SK-N-SH treated with all-trans-retinoic acid at 6 μM for 48 hours (cell line): Measurements from ENCODE around the gene FNIP2.

Experiments used
- ATAC-seq: fragments of 200-7000 bp; cut with Tn5 transposase; 3 replicates; pipeline ENCODE4 v1.9.1; 2020; ENCODE audit warnings: mild to moderate bottlenecking, moderate library complexity
- ARNTL ChIP-seq: fragments of 450-650 bp; formaldehyde crosslinking; IDR thresholded peaks from 2 replicates; pipeline ENCODE4 v1.5.0; 2020; ENCODE audit warnings: low read depth, mild to moderate bottlenecking, moderate library complexity, borderline replicate concordance
- CREB5 ChIP-seq: fragments of 250-450 bp; sonication (Bioruptor Pico); IDR thresholded peaks from 2 replicates; pipeline ENCODE4 v1.5.1; 2020; ENCODE audit warnings: low read depth, mild to moderate bottlenecking, moderate library complexity
- CSDC2 ChIP-seq: fragments of 250-450 bp; sonication (Bioruptor Pico); IDR thresholded peaks from 2 replicates; pipeline ENCODE4 v1.5.0; 2020; ENCODE audit warnings: mild to moderate bottlenecking, moderate library complexity
- CSRNP3 ChIP-seq: fragments of 250-450 bp; sonication (Bioruptor Pico); IDR thresholded peaks from 2 replicates; pipeline ENCODE4 v1.5.1; 2021; ENCODE audit warnings: mild to moderate bottlenecking, moderate library complexity
- ESRRG ChIP-seq: fragments of 250-450 bp; sonication (Bioruptor Pico); IDR thresholded peaks from 2 replicates; pipeline ENCODE4 v1.6.1; 2021; ENCODE audit warnings: mild to moderate bottlenecking
- ISL1 ChIP-seq: fragments of 250-450 bp; sonication (Bioruptor Pico); IDR thresholded peaks from 2 replicates; pipeline ENCODE4 v2.1.2; 2022; ENCODE audit warnings: mild to moderate bottlenecking, moderate library complexity
- OSR1 ChIP-seq: fragments of 250-450 bp; sonication (Bioruptor Pico); IDR thresholded peaks from 2 replicates; pipeline ENCODE4 v1.8.0; 2022; ENCODE audit warnings: moderate library complexity, mild to moderate bottlenecking, inconsistent platforms
- PATZ1 ChIP-seq: fragments of 250-450 bp; sonication (Bioruptor Pico); IDR thresholded peaks from 2 replicates; pipeline ENCODE4 v1.8.0; 2020; ENCODE audit warnings: mild to moderate bottlenecking, moderate library complexity, borderline replicate concordance
- POU6F1 ChIP-seq: fragments of 250-450 bp; sonication (Bioruptor Pico); IDR thresholded peaks from 2 replicates; pipeline ENCODE4 v1.8.0; 2021; ENCODE audit warnings: low read depth, mild to moderate bottlenecking, moderate library complexity, borderline replicate concordance
- PPARA ChIP-seq: fragments of 250-450 bp; sonication (Bioruptor Pico); IDR thresholded peaks from 2 replicates; pipeline ENCODE4 v1.5.0; 2020; ENCODE audit warnings: mild to moderate bottlenecking, borderline replicate concordance
- RARB ChIP-seq: fragments of 250-450 bp; sonication (Bioruptor Pico); IDR thresholded peaks from 2 replicates; pipeline ENCODE4 v1.8.0; 2021; ENCODE audit warnings: mild to moderate bottlenecking, moderate library complexity
- SNAI2 ChIP-seq: fragments of 250-450 bp; sonication (Bioruptor Pico); IDR thresholded peaks from 2 replicates; pipeline ENCODE4 v1.5.0; 2020; ENCODE audit warnings: mild to moderate bottlenecking, moderate library complexity
- TCF4 ChIP-seq: fragments of 250-450 bp; sonication (Bioruptor Pico); IDR thresholded peaks from 2 replicates; pipeline ENCODE4 v1.8.0; 2021; ENCODE audit warnings: mild to moderate bottlenecking, moderate library complexity, borderline replicate concordance
- TOX ChIP-seq: fragments of 250-450 bp; sonication (Bioruptor Pico); IDR thresholded peaks from 2 replicates; pipeline ENCODE4 v1.8.0; 2021; ENCODE audit warnings: mild to moderate bottlenecking, moderate library complexity, borderline replicate concordance
- TSHZ2 ChIP-seq: fragments of 250-450 bp; sonication (Bioruptor Pico); IDR thresholded peaks from 2 replicates; pipeline ENCODE4 v1.5.0; 2020; ENCODE audit warnings: mild to moderate bottlenecking, moderate library complexity
- ZFP3 ChIP-seq: fragments of 250-450 bp; sonication (Bioruptor Pico); IDR thresholded peaks from 2 replicates; pipeline ENCODE4 v1.5.0; 2020; ENCODE audit warnings: mild to moderate bottlenecking, moderate library complexity
- ZFP30 ChIP-seq: fragments of 450-650 bp; formaldehyde crosslinking; IDR thresholded peaks from 2 replicates; pipeline ENCODE4 v1.5.0; 2022; ENCODE audit warnings: mild to moderate bottlenecking, moderate library complexity
- ZNF565 ChIP-seq: fragments of 450-650 bp; formaldehyde crosslinking; conservative IDR thresholded peaks from 2 replicates; pipeline ENCODE4 v1.5.0; 2020; ENCODE audit warnings: low read depth, mild to moderate bottlenecking, moderate library complexity
- ZNF8 ChIP-seq: fragments of 450-650 bp; formaldehyde crosslinking; IDR thresholded peaks from 2 replicates; pipeline ENCODE4 v1.5.0; 2020; ENCODE audit warnings: mild to moderate bottlenecking, moderate library complexity

The FNIP2 gene

GRCh38 chr4:158906073-158906472 is 137.2 kb downstream of the FNIP2 start:
- ATAC-seq, result no peak
- TF ChIP-seq PPARA (CRISPR knock-in tag) (no peak), ESRRG (CRISPR knock-in tag) (no peak), POU6F1 (CRISPR knock-in tag) (no peak), ARNTL (CRISPR knock-in tag) (no peak), TOX (no peak), SNAI2 (no peak), PATZ1 (CRISPR knock-in tag) (no peak), CSRNP3 (no peak), TCF4 (CRISPR knock-in tag) (no peak), CSDC2 (CRISPR knock-in tag) (no peak), ZNF8 (CRISPR knock-in tag) (no peak), ZFP30 (no peak), ZFP3 (no peak), TSHZ2 (CRISPR knock-in tag) (no peak), OSR1 (no peak), RARB (no peak), ZNF565 (CRISPR knock-in tag) (no peak)

GRCh38 chr4:158912390-158912789 is 143.6 kb downstream of the FNIP2 start:
- ATAC-seq, result peak; percentile 54
- TF ChIP-seq POU6F1 (CRISPR knock-in tag) (no peak), ZNF565 (CRISPR knock-in tag) (no peak)
- TF ChIP-seq, all 23 proteins: peak for 0

GRCh38 chr4:158912806-158913205 is 144.0 kb downstream of the FNIP2 start:
- TF ChIP-seq ISL1 (CRISPR knock-in tag), result no peak
- no peak for TF ChIP-seq PPARA (CRISPR knock-in tag)
- no peak for TF ChIP-seq ARNTL (CRISPR knock-in tag)
- no peak for TF ChIP-seq TSHZ2 (CRISPR knock-in tag)
- TF ChIP-seq CSDC2 (CRISPR knock-in tag), result no peak
- TF ChIP-seq RARB, result no peak
- no peak for TF ChIP-seq CREB5 (CRISPR knock-in tag)
- TF ChIP-seq, all 23 proteins: peak for 0
- peak; percentile 38 for ATAC-seq
